GM23338 (cell line): ENCODE results near the gene ATXN2. TPM values are rescaled to one million over a fixed set of nuclear protein-coding genes. Genes with fewer than 3 reads are reported as not detected.

ENCODE experiments used
- ATAC-seq: fragments of 200-7000 bp; cut with Tn5 transposase; 3 replicates; pipeline ENCODE4 v1.9.1; 2020
- DNase-seq: peaks from one replicate; pipeline ENCODE4 v3.0.0-alpha.2; 2015; ENCODE audit warnings: low spot score
- H2AFZ ChIP-seq: fragments of 200-600 bp; sonication (generic); 2 replicates; pipeline ENCODE4 v1.8.0; 2016; ENCODE audit warnings: antibody characterized with exemption, mild to moderate bottlenecking, moderate library complexity
- H3F3A ChIP-seq: fragments of 200-600 bp; sonication (generic); replicated peaks from 2 replicates; pipeline ENCODE4 v1.8.0; 2017; ENCODE audit warnings: antibody characterized with exemption, mixed run types, low read depth
- H3K27ac ChIP-seq: fragments of 200-600 bp; sonication (generic); 2 replicates; pipeline ENCODE4 v1.6.1; 2016; ENCODE audit warnings: low read depth
- H3K27me3 ChIP-seq: fragments of 200-600 bp; sonication (generic); 2 replicates; pipeline ENCODE4 v1.8.0; 2016; ENCODE audit warnings: mild to moderate bottlenecking, mixed run types, moderate library complexity; ENCODE audit not compliant: insufficient read depth
- H3K36me3 ChIP-seq: fragments of 200-600 bp; sonication (generic); 2 replicates; pipeline ENCODE4 v1.8.0; 2016; ENCODE audit warnings: mild to moderate bottlenecking; ENCODE audit not compliant: insufficient read depth
- H3K4me1 ChIP-seq: fragments of 200-600 bp; sonication (generic); 2 replicates; pipeline ENCODE4 v1.8.0; 2016; ENCODE audit warnings: mild to moderate bottlenecking, moderate library complexity; ENCODE audit not compliant: insufficient read depth
- H3K4me2 ChIP-seq: fragments of 200-600 bp; sonication (generic); 2 replicates; pipeline ENCODE4 v1.7.1; 2017; ENCODE audit warnings: mixed run types
- H3K4me3 ChIP-seq: fragments of 200-600 bp; sonication (generic); 2 replicates; pipeline ENCODE4 v1.6.1; 2016; ENCODE audit warnings: mixed run types
- H3K79me2 ChIP-seq: fragments of 200-600 bp; sonication (generic); replicated peaks from 2 replicates; pipeline ENCODE4 v1.8.0; 2017; ENCODE audit warnings: mild to moderate bottlenecking; ENCODE audit not compliant: insufficient read depth
- H3K9me2 ChIP-seq: fragments of 200-600 bp; sonication (generic); 2 replicates; pipeline ENCODE4 v1.8.0; 2017; ENCODE audit not compliant: insufficient read depth
- H4K20me1 ChIP-seq: fragments of 200-600 bp; sonication (generic); replicated peaks from 2 replicates; pipeline ENCODE4 v1.8.0; 2017; ENCODE audit warnings: mild to moderate bottlenecking; ENCODE audit not compliant: insufficient read depth
- H3K27ac Mint-ChIP-seq: 2 replicates; pipeline ENCODE4 v1.8.0; 2020; ENCODE audit warnings: inconsistent platforms, mild to moderate bottlenecking, moderate library complexity, mixed read lengths
- H3K27me3 Mint-ChIP-seq: 3 replicates; pipeline ENCODE4 v1.8.0; 2022; ENCODE audit warnings: low read depth, mild to moderate bottlenecking, moderate library complexity, mixed read lengths, inconsistent platforms; ENCODE audit not compliant: insufficient read depth, poor library complexity
- H3K36me3 Mint-ChIP-seq: 3 replicates; pipeline ENCODE4 v1.8.0; 2021; ENCODE audit warnings: low read depth, mild to moderate bottlenecking, inconsistent platforms, moderate library complexity, mixed read lengths
- H3K4me1 Mint-ChIP-seq: 3 replicates; pipeline ENCODE4 v1.8.0; 2020; ENCODE audit warnings: mild to moderate bottlenecking, inconsistent platforms, mixed read lengths
- H3K4me3 Mint-ChIP-seq: 3 replicates; pipeline ENCODE4 v1.8.0; 2021; ENCODE audit warnings: moderate library complexity, mild to moderate bottlenecking, inconsistent platforms, mixed read lengths
- H3K9me3 Mint-ChIP-seq: 3 replicates; pipeline ENCODE4 v1.8.0; 2020; ENCODE audit warnings: moderate library complexity, mild to moderate bottlenecking, inconsistent platforms, mixed read lengths
- CREB1 ChIP-seq: fragments of 250-450 bp; sonication (Bioruptor Pico); IDR thresholded peaks from 2 replicates; pipeline ENCODE4 v1.5.0; 2020; ENCODE audit warnings: low read depth, mild to moderate bottlenecking, moderate library complexity
- EZH2 ChIP-seq: fragments of 200-600 bp; sonication (generic); IDR thresholded peaks from one replicate; pipeline ENCODE4 v1.8.0; 2017; ENCODE audit warnings: antibody characterized with exemption, mild to moderate bottlenecking, low read depth; ENCODE audit not compliant: unreplicated experiment
- EZH2phosphoT487 ChIP-seq: fragments of 200-600 bp; sonication (generic); IDR thresholded peaks from one replicate; pipeline ENCODE4 v1.8.1; 2018; ENCODE audit warnings: antibody characterized with exemption; ENCODE audit not compliant: unreplicated experiment
- JUNB ChIP-seq: IDR thresholded peaks from one replicate; pipeline ENCODE4 v1.6.1; 2016; ENCODE audit warnings: antibody characterized with exemption; ENCODE audit not compliant: unreplicated experiment
- NANOG ChIP-seq: IDR thresholded peaks from 2 replicates; pipeline ENCODE4 v1.6.1; 2016; ENCODE audit warnings: antibody characterized with exemption, borderline replicate concordance
- STAT1 ChIP-seq: IDR thresholded peaks from one replicate; pipeline ENCODE4 v1.6.1; 2016; ENCODE audit warnings: antibody characterized with exemption; ENCODE audit not compliant: unreplicated experiment
- ZNF114 ChIP-seq: fragments of 250-450 bp; sonication (Bioruptor Pico); IDR thresholded peaks from 2 replicates; pipeline ENCODE4 v1.5.0; 2020; ENCODE audit warnings: mild to moderate bottlenecking, moderate library complexity
- polyA plus RNA-seq: library from polyadenylated mRNA; unstranded; fragments of >200 nt; fragmentation: Nextera tagmentation; extraction: Ambion mirVana; gene quantifications from 2 replicates; pipeline ENCODE4 v1.2.1, GENCODE V29; 2016
- total RNA-seq: library from RNA; depleted of rRNA; stranded (reverse); fragments of >200 nt; shearing (Covaris generic); gene quantifications from 2 replicates; pipeline ENCODE4 v1.2.3, GENCODE V29; 2014
- TF ChIP-seq, protein P1 (sequence below): fragments of 250-450 bp; sonication (Bioruptor Pico); IDR thresholded peaks from 2 replicates; pipeline ENCODE4 v1.5.0; 2020; ENCODE audit warnings: mild to moderate bottlenecking, moderate library complexity
- TF ChIP-seq, protein P2 (sequence below): IDR thresholded peaks from 2 replicates; pipeline ENCODE4 v1.6.1; 2016; ENCODE audit warnings: antibody characterized with exemption
- TF ChIP-seq, protein P3 (sequence below): IDR thresholded peaks from one replicate; pipeline ENCODE4 v1.6.1; 2018; ENCODE audit warnings: antibody characterized with exemption; ENCODE audit not compliant: unreplicated experiment

The ATXN2 gene
- total and polyA plus RNA-seq, 2 experiments from 2014 or later = 44.8 to 59.5 TPM

DNA sequence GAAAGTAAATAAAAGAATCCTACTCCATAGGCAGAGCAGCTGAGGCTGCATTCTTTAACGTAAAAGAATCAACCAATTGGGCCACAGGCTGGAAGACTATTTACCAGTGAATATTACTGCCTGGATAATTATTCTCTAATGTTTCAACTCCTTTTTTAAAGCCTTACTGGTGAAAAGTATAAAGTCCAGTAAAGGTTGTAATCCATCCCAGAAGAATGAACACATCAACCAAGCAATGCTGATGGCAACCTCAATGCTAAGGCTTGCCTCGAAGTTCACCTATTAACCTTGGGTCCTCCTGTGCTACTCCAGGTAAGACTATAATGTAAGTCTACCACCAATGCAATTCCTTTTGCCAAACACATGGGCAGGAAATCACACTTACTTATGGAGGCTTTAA lies 77.3 kb downstream of the ATXN2 start:
- H3K36me3 Mint-ChIP-seq = peaks cover 37% of the 10 kb centered on the region
- no peak overlapping the region for H3K4me3 Mint-ChIP-seq
- peaks cover 44% of the 10 kb centered on the region for H3K36me3 ChIP-seq

DNA sequence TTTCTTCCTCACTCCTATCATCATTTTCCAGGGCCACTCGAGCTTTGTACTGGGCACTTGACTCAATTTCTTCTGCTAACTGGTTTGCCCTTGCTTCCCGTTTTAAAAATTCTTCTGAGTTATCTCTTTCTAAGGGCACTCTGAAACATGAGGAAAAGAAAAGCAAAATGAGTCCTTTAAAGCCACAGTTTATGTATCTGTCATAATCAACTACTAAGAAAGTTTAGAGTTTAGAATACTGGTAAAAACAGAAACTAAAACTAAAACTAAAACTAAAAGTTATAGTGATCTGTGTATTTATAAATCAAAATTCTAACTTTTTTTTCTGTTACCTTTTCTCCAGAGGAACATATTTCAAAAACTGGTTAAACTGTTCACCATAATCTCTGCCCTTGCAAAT lies 79.2 kb downstream of the ATXN2 start:
- H3K9me2 ChIP-seq = no peaks in the 10 kb centered on the region
- H4K20me1 ChIP-seq = peaks cover 5% of the 10 kb centered on the region; the same call in 1 of the 2 replicates
- Mint-ChIP-seq H3K27me3 (peaks cover 2% of the 10 kb centered on the region), H3K27ac (no peak overlapping the region), H3K4me1 (no peaks in the 10 kb centered on the region), H3K9me3 (no peaks in the 10 kb centered on the region; the same call in 2 of the 3 replicates), H3K4me3 (no peak overlapping the region), H3K36me3 (peaks cover 31% of the 10 kb centered on the region)
- no peak overlapping the region for H3K4me2 ChIP-seq
- DNase-seq (no peak), ATAC-seq (no peak)
- H3K4me1 ChIP-seq = no peaks in the 10 kb centered on the region
- no peaks in the 10 kb centered on the region for H3K27me3 ChIP-seq
- no peak overlapping the region for H3K27ac ChIP-seq
- peaks cover 35% of the 10 kb centered on the region for H3K36me3 ChIP-seq
- H3F3A ChIP-seq = no peaks in the 10 kb centered on the region
- H3K79me2 ChIP-seq = no peaks in the 10 kb centered on the region
- no peak overlapping the region for H3K4me3 ChIP-seq
- no peak overlapping the region for H2AFZ ChIP-seq
- TF ChIP-seq, protein P1, sequence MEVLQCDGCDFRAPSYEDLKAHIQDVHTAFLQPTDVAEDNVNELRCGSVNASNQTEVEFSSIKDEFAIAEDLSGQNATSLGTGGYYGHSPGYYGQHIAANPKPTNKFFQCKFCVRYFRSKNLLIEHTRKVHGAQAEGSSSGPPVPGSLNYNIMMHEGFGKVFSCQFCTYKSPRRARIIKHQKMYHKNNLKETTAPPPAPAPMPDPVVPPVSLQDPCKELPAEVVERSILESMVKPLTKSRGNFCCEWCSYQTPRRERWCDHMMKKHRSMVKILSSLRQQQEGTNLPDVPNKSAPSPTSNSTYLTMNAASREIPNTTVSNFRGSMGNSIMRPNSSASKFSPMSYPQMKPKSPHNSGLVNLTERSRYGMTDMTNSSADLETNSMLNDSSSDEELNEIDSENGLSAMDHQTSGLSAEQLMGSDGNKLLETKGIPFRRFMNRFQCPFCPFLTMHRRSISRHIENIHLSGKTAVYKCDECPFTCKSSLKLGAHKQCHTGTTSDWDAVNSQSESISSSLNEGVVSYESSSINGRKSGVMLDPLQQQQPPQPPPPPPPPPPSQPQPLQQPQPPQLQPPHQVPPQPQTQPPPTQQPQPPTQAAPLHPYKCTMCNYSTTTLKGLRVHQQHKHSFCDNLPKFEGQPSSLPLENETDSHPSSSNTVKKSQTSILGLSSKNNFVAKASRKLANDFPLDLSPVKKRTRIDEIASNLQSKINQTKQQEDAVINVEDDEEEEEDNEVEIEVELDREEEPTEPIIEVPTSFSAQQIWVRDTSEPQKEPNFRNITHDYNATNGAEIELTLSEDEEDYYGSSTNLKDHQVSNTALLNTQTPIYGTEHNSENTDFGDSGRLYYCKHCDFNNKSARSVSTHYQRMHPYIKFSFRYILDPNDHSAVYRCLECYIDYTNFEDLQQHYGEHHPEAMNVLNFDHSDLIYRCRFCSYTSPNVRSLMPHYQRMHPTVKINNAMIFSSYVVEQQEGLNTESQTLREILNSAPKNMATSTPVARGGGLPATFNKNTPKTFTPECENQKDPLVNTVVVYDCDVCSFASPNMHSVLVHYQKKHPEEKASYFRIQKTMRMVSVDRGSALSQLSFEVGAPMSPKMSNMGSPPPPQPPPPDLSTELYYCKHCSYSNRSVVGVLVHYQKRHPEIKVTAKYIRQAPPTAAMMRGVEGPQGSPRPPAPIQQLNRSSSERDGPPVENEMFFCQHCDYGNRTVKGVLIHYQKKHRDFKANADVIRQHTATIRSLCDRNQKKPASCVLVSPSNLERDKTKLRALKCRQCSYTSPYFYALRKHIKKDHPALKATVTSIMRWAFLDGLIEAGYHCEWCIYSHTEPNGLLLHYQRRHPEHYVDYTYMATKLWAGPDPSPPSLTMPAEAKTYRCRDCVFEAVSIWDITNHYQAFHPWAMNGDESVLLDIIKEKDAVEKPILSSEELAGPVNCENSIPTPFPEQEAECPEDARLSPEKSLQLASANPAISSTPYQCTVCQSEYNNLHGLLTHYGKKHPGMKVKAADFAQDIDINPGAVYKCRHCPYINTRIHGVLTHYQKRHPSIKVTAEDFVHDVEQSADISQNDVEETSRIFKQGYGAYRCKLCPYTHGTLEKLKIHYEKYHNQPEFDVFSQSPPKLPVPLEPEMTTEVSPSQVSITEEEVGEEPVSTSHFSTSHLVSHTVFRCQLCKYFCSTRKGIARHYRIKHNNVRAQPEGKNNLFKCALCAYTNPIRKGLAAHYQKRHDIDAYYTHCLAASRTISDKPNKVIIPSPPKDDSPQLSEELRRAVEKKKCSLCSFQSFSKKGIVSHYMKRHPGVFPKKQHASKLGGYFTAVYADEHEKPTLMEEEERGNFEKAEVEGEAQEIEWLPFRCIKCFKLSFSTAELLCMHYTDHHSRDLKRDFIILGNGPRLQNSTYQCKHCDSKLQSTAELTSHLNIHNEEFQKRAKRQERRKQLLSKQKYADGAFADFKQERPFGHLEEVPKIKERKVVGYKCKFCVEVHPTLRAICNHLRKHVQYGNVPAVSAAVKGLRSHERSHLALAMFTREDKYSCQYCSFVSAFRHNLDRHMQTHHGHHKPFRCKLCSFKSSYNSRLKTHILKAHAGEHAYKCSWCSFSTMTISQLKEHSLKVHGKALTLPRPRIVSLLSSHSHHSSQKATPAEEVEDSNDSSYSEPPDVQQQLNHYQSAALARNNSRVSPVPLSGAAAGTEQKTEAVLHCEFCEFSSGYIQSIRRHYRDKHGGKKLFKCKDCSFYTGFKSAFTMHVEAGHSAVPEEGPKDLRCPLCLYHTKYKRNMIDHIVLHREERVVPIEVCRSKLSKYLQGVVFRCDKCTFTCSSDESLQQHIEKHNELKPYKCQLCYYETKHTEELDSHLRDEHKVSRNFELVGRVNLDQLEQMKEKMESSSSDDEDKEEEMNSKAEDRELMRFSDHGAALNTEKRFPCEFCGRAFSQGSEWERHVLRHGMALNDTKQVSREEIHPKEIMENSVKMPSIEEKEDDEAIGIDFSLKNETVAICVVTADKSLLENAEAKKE = no peak
- no peak for TF ChIP-seq JUNB
- TF ChIP-seq ZNF114 (CRISPR knock-in tag) = no peak
- no peak for TF ChIP-seq CREB1
- no peak for TF ChIP-seq NANOG
- TF ChIP-seq, protein P2, sequence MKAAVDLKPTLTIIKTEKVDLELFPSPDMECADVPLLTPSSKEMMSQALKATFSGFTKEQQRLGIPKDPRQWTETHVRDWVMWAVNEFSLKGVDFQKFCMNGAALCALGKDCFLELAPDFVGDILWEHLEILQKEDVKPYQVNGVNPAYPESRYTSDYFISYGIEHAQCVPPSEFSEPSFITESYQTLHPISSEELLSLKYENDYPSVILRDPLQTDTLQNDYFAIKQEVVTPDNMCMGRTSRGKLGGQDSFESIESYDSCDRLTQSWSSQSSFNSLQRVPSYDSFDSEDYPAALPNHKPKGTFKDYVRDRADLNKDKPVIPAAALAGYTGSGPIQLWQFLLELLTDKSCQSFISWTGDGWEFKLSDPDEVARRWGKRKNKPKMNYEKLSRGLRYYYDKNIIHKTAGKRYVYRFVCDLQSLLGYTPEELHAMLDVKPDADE = no peak
- no peak for TF ChIP-seq EZH2phosphoT487
- TF ChIP-seq, protein P3, sequence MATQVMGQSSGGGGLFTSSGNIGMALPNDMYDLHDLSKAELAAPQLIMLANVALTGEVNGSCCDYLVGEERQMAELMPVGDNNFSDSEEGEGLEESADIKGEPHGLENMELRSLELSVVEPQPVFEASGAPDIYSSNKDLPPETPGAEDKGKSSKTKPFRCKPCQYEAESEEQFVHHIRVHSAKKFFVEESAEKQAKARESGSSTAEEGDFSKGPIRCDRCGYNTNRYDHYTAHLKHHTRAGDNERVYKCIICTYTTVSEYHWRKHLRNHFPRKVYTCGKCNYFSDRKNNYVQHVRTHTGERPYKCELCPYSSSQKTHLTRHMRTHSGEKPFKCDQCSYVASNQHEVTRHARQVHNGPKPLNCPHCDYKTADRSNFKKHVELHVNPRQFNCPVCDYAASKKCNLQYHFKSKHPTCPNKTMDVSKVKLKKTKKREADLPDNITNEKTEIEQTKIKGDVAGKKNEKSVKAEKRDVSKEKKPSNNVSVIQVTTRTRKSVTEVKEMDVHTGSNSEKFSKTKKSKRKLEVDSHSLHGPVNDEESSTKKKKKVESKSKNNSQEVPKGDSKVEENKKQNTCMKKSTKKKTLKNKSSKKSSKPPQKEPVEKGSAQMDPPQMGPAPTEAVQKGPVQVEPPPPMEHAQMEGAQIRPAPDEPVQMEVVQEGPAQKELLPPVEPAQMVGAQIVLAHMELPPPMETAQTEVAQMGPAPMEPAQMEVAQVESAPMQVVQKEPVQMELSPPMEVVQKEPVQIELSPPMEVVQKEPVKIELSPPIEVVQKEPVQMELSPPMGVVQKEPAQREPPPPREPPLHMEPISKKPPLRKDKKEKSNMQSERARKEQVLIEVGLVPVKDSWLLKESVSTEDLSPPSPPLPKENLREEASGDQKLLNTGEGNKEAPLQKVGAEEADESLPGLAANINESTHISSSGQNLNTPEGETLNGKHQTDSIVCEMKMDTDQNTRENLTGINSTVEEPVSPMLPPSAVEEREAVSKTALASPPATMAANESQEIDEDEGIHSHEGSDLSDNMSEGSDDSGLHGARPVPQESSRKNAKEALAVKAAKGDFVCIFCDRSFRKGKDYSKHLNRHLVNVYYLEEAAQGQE = no peak
- TF ChIP-seq STAT1 = no peak
- TF ChIP-seq EZH2 = no peak

More for the DNA sequence above, 77.3 kb downstream of the ATXN2 start:
- no peaks in the 10 kb centered on the region; the same call in 2 of the 3 replicates for H3K9me3 Mint-ChIP-seq
- H3K27ac ChIP-seq = no peak overlapping the region
- H3K4me3 ChIP-seq = no peak overlapping the region
- no peak overlapping the region for H2AFZ ChIP-seq
- peaks cover 2% of the 10 kb centered on the region for H3K27me3 Mint-ChIP-seq
- no peak overlapping the region for H3K4me2 ChIP-seq
- no peaks in the 10 kb centered on the region for H3K79me2 ChIP-seq
- H3K9me2 ChIP-seq = no peaks in the 10 kb centered on the region
- H3K27me3 ChIP-seq = no peaks in the 10 kb centered on the region
- no peaks in the 10 kb centered on the region for H3K4me1 ChIP-seq
- peaks cover 5% of the 10 kb centered on the region; the same call in 1 of the 2 replicates for H4K20me1 ChIP-seq
- TF ChIP-seq JUNB (no peak), NANOG (no peak)
- no peak for ATAC-seq
- H3K4me1 Mint-ChIP-seq = no peaks in the 10 kb centered on the region
- no peak for DNase-seq
- no peak overlapping the region for H3K27ac Mint-ChIP-seq
- H3F3A ChIP-seq = no peaks in the 10 kb centered on the region
